Ovary (tissue), 9 donors: Measurements from ENCODE around the gene CHRNE. TPM values are rescaled to one million over a fixed set of nuclear protein-coding genes. Genes with fewer than 3 reads are reported as not detected.
A peak's percentile ranks its signal among the peaks of the same experiment; 100 is the strongest.
"Not testable (repeated sequence)": the region's sequence is repeated elsewhere in the genome, so short reads cannot be mapped to it uniquely, and the experiment has no call there.

Experiments
- DNase-seq, 5 donors: peaks; one replicate each; pipeline ENCODE4 v3.0.0-alpha.2; 2019 to 2020
- H3K27ac ChIP-seq, 2 donors: fragments of 200-600 bp; one replicate each; pipeline versions ENCODE4 v1.5.1 to v1.8.0; 2019 to 2022
- H3K27me3 ChIP-seq: fragments of 200-600 bp; one replicate; pipeline ENCODE4 v1.8.0; 2022
- H3K36me3 ChIP-seq: fragments of 200-600 bp; sonication (generic); one replicate; pipeline ENCODE4 v1.5.1; 2019
- H3K4me1 ChIP-seq: one replicate; pipeline ENCODE4 v1.8.1; 2013; ENCODE audit warnings: mild to moderate bottlenecking, moderate library complexity; ENCODE audit not compliant: insufficient read depth
- H3K4me3 ChIP-seq: fragments of 200-600 bp; sonication (generic); one replicate; pipeline ENCODE4 v1.5.1; 2017
- H3K9me3 ChIP-seq, 2 donors: fragments of 200-600 bp in 1 of 2; sonication (generic) in 1 of 2; one replicate each; pipeline versions ENCODE4 v1.5.1 to v1.8.1; 2013 to 2019; ENCODE audit warnings: mild to moderate bottlenecking in 1 of 2, moderate library complexity in 1 of 2
- EP300 ChIP-seq: sonication (generic); formaldehyde crosslinking; IDR thresholded peaks from one replicate; pipeline ENCODE4 v1.6.1; 2017; ENCODE audit warnings: antibody characterized with exemption
- POLR2A ChIP-seq: fragments of 450-650 bp; IDR thresholded peaks from one replicate; pipeline ENCODE4 v1.6.1; 2017; ENCODE audit warnings: antibody characterized with exemption, mild to moderate bottlenecking, moderate library complexity
- WGBS, 3 donors: extraction: QIAGEN DNeasy Blood & Tissue Kit in 1 of 3; methylation state at CpG; one replicate each; pipeline versions ENCODE4 v1.1.5 to v1.1.7; 2013 to 2017; 5-methylcytosine and 5-hydroxymethylcytosine counted together
- intact Hi-C, 4 donors: fragments of 100-400 bp; cut with DNase I; formaldehyde crosslinking; loops; one replicate each; pipeline versions ENCODE4 v1.11.0 to v1.15.1; 2022 to 2023
- polyA plus RNA-seq, 2 donors: library from polyadenylated mRNA; stranded (reverse); fragments of 200-250 nt in 1 of 2; fragments of 350-450 nt in 1 of 2; fragmentation: Illumina TruSeq in 1 of 2; extraction: RNeasy Lipid Tissue Mini Kit (QIAGEN cat#74804) in 1 of 2; gene quantifications; one replicate each; pipeline ENCODE4 v1.2.3, GENCODE V29; 2013 to 2014
- total RNA-seq, 7 donors: library from RNA; depleted of rRNA in 2 of 7; stranded (reverse); fragments of >200 nt in 2 of 7; fragmentation: NEBNext Ultra II Directional in 3 of 7; extraction: Animal tissue kit (Norgen Biotek cat#: 25700) in 3 of 7; gene quantifications; one replicate each; pipeline versions ENCODE4 v1.1.0 to v1.2.4, GENCODE V29; 2016 to 2023
- TF ChIP-seq, protein P1 (sequence below), 3 donors: fragments of 450-650 bp in 2 of 3; fragments of 200-600 bp in 1 of 3; IDR thresholded peaks; one replicate each; pipeline versions ENCODE4 v1.5.1 to v1.8.0; 2016 to 2022; ENCODE audit warnings: antibody characterized with exemption in 3 of 3, mild to moderate bottlenecking in 1 of 3
- donor health status: DM: no; HTN: no; CAD: no; lungs with moderate emphysema.
- donor health status: DM: no; HTN: no; CAD: no.
- donor health status: Bipolar disorder and iron deficiency.
- donor health status: DM: yes; HTN: yes; CAD: no.
- donor health status: DM: no; HTN: no; CAD: no.
- donor health status: DM: yes; HTN: yes; CAD: no.

The CHRNE gene
- total and polyA plus RNA-seq, 9 donors: 0.34 to 1.4 (median 1.0) TPM

DNA sequence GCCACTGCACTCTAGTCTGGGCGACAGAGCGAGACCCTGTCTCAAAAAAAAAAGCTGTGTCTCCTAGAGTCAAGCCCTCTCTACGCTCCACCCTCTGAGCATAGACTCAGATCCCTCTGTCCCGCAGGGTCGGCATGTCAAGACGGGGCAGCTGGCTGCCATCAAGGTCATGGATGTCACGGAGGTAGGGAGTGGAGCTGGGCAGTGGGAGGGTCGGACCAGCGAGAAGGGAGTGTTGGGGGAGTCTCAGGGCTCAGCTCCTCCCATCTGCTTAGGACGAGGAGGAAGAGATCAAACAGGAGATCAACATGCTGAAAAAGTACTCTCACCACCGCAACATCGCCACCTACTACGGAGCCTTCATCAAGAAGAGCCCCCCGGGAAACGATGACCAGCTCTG, 22.0 kb downstream of the CHRNE start:
- Histone ChIP-seq H3K27ac (peak overlapping the region; percentile 14 to 24), H3K4me3 (no peak overlapping the region), H3K36me3 (no peaks in the 10 kb centered on the region), H3K9me3 (no peaks in the 10 kb centered on the region), H3K27me3 (no peaks in the 10 kb centered on the region), H3K4me1 (peaks cover 3% of the 10 kb centered on the region)
- intact Hi-C loops: no loop called here
- 53 to 63% (median 54%) methylated on average over 15 of the region's 15 CpGs for WGBS, 3 donors
- DNase-seq: no peak
- TF ChIP-seq EP300 (no peak), POLR2A (no peak)
- TF ChIP-seq, protein P1, sequence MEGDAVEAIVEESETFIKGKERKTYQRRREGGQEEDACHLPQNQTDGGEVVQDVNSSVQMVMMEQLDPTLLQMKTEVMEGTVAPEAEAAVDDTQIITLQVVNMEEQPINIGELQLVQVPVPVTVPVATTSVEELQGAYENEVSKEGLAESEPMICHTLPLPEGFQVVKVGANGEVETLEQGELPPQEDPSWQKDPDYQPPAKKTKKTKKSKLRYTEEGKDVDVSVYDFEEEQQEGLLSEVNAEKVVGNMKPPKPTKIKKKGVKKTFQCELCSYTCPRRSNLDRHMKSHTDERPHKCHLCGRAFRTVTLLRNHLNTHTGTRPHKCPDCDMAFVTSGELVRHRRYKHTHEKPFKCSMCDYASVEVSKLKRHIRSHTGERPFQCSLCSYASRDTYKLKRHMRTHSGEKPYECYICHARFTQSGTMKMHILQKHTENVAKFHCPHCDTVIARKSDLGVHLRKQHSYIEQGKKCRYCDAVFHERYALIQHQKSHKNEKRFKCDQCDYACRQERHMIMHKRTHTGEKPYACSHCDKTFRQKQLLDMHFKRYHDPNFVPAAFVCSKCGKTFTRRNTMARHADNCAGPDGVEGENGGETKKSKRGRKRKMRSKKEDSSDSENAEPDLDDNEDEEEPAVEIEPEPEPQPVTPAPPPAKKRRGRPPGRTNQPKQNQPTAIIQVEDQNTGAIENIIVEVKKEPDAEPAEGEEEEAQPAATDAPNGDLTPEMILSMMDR (IDR thresholded peaks at IDR 0.05): no peak

DNA sequence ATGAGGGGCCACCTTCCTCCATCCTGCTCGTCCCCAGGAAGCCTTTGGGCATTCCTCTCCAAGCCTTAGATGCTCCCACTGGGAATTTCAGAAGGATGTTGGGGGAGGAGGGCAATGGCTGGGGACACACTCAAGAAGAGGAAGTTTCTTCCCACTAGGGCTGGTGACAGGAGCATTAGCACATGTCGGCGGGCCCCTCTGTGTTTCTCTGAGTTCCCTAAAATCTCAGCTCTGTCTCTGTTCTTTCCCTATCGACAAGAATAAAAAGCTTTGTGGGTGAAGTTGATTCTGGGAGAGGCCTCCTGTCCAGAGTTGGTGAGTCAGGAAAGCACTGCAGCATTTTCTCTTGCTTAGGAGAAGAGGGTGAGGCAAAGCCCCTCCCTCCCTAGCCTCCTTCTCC, 23.3 kb downstream of the CHRNE start:
- Histone ChIP-seq H3K27ac (no peak overlapping the region), H3K9me3 (no peaks in the 10 kb centered on the region), H3K4me1 (peaks cover 3% of the 10 kb centered on the region), H3K36me3 (no peaks in the 10 kb centered on the region), H3K4me3 (no peak overlapping the region), H3K27me3 (no peaks in the 10 kb centered on the region)
- 59 to 93% (median 82%) methylated on average over 4 of the region's 4 CpGs for WGBS, 3 donors
- no peak for TF ChIP-seq EP300
- no peak for TF ChIP-seq POLR2A
- TF ChIP-seq, protein P1 (IDR thresholded peaks at IDR 0.05): no peak
- no peak for DNase-seq
- intact Hi-C loops: no loop called here

DNA sequence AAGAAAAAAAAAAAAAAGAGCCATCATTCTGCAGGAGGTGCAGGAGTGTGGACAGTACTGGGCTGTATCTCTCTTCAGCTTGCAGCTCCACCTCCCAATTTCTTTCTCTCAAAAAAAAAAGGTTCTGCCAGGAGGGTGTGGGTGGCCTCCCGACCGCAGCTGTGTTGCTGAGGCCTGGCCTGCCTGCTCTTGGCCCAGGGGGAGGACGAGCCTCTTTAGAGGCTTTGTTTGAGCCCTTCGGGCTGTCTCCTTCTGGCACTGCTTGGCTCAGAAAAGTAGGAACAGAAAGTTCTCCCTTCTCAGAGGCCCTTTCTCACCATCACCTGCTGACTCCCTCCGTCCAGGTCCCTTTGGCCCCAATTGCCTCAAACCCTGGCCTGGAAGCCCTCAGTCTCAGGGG, 25.8 kb downstream of the CHRNE start:
- Histone ChIP-seq H3K36me3 (no peaks in the 10 kb centered on the region), H3K4me1 (peaks cover 9% of the 10 kb centered on the region), H3K4me3 (no peak overlapping the region), H3K27ac (no peak overlapping the region), H3K9me3 (no peaks in the 10 kb centered on the region), H3K27me3 (no peaks in the 10 kb centered on the region)
- DNase-seq: no peak
- intact Hi-C loops: no loop called here
- WGBS, 3 donors: 35 to 51% (median 47%) methylated on average over 5 of the region's 5 CpGs
- TF ChIP-seq, protein P1 (IDR thresholded peaks at IDR 0.05): no peak
- TF ChIP-seq EP300: no peak
- TF ChIP-seq POLR2A: no peak

DNA sequence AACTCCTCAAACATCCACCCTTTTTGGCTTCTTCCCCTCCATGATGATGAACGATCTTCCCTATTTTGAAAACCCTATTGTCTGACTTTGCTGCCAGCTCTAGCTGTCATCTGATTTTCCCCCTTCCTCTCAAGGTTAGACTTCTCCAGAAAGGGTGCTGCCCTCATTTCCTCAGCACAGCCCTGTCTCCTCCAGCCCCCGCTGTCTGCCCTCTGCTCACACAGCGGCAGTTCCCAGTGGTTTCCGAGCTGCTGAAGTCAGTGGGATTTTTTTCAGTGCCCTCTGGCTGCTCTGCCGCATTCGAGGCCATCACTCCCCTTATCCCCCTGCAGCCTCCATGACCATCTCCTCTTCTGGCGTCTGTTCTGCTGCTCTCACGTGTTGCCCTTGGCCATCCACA, 30.1 kb downstream of the CHRNE start:
- H3K4me1 ChIP-seq: peaks cover 6% of the 10 kb centered on the region
- 15 to 29% (median 16%) methylated on average over 8 of the region's 8 CpGs for WGBS, 3 donors
- TF ChIP-seq EP300: no peak
- TF ChIP-seq, protein P1 (IDR thresholded peaks at IDR 0.05): no peak
- TF ChIP-seq POLR2A: no peak
- H3K27ac ChIP-seq: peak overlapping the region in 1 of 2 donors; percentile 16
- no peaks in the 10 kb centered on the region for H3K36me3 ChIP-seq
- no peaks in the 10 kb centered on the region for H3K27me3 ChIP-seq
- intact Hi-C loops: no loop called here
- no peak overlapping the region for H3K4me3 ChIP-seq
- DNase-seq: no peak
- no peaks in the 10 kb centered on the region for H3K9me3 ChIP-seq

DNA sequence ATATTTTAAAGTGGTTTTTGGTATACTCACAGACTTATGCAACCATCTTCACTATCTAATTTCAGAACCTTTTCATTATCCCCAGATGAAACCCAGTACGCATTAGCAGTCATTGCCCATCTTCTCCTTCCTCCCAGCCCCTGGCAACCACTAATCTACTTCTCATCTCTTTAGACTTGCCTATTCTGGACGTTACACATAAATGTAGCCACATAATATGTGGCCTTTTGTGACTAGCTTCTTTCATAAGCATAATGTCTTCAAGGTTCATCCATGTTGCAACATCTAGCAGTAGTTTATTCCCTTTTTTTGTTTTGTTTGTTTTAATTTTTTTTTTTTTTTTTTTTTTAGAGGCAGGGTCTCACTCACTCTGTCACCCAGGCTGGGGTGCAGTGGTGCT, 32.0 kb downstream of the CHRNE start:
- WGBS, 3 donors: 86 to 92% (median 88%) methylated on average over 2 of the region's 2 CpGs
- H3K27ac ChIP-seq: no peak overlapping the region
- no peak for DNase-seq
- no peaks in the 10 kb centered on the region for H3K36me3 ChIP-seq
- H3K4me3 ChIP-seq: no peak overlapping the region
- H3K9me3 ChIP-seq: no peaks in the 10 kb centered on the region
- H3K27me3 ChIP-seq: no peaks in the 10 kb centered on the region
- intact Hi-C loops: no loop called here
- TF ChIP-seq EP300: no peak
- no peak for TF ChIP-seq POLR2A
- TF ChIP-seq, protein P1 (IDR thresholded peaks at IDR 0.05): no peak
- H3K4me1 ChIP-seq: peaks cover 7% of the 10 kb centered on the region

DNA sequence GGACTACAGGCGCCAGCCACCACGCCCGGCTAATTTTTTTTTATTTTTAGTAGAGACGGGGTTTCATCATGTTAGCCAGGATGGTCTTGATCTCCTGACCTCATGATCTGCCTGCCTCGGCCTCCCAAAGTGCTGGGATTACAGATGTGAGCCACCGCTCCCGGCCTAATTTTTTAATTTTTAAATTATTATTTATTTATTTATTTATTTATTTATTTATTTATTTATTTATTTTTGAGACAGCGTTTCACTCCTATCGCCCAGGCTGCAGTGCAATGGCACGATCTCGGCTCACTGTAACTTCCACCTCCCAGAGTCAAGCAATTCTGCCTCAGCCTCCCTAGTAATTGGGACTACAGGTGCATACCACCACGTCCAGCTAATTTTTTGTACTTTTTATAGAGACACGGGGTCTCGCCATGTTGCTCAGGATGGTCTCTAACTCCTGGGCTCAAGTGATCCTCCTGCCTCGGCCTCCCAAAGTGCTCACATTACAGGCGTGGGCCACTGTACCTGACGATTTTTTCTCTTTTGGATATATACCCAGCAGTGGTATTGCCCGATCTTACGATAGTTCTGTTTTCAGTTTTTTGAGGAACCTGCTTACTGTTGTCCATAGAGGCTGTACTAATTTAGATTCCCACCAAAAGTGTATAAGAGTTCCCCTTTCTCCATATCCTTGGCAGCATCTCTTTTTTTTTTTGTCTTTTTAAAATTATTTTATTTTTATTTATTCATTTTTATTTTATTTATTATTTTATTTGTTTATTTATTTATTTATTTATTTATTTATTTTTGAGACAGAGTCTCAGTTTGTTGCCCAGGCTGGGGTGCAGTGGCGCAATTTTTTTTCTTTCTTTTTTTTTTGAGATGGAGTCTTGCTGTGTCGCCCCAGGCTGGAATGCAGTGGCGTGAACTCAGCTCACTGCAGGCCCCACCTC, 33.6 kb downstream of the CHRNE start:
- intact Hi-C loops, DNase-seq, H3K27me3 ChIP-seq, H3K9me3 ChIP-seq, H3K27ac ChIP-seq, H3K4me1 ChIP-seq, H3K4me3 ChIP-seq, H3K36me3 ChIP-seq: not testable (repeated sequence)
- WGBS, 3 donors: 95 to 96% (median 96%) methylated on average over 22 of the region's 22 CpGs
